ENCODE data around the gene ADCY9.

Gene ADCY9

DNA sequence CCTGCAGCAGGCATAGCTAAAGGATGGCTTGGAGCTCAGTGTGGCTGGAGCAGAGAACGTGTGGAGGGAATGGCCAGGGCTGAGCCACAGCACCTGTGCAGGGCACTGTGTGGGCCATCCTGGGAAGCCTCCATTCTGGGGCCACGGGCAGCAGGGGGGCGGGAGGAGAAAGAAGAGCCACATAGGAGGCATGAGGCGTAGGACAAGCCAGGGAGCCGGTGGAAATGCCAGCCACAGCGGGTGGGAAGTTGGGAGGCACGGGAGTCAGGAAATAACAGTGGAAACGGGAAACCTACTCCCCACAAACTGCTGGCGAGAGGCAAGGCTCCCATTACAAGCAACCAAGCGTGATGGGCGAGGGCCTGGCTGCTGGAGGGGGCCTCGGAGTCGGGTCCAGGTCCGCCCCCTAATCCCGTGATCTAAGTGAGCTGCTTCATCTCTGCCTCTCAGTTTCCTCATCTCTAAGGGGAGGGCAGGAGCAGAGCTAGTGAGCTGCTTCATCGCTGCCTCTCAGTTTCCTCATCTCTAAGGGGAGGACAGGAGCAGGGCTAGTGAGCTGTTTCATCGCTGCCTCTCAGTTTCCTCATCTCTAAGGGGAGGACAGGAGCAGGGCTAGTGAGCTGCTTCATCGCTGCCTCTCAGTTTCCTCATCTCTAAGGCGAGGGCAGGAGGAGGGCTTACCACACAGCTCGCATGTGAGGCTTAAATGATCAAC is 104.9 kb downstream of the ADCY9 start:
- ChIA-PET CTCF (interaction anchor here (1.0 kb wide), 1 partner anchor 72 kb away, joined by 3 read pairs; no protein-coding TSS in a partner anchor), POLR2A (no interaction called here)
- no peak for DNase-seq (ENCODE audit: extremely low spot score)
- TF ChIP-seq, protein P1, sequence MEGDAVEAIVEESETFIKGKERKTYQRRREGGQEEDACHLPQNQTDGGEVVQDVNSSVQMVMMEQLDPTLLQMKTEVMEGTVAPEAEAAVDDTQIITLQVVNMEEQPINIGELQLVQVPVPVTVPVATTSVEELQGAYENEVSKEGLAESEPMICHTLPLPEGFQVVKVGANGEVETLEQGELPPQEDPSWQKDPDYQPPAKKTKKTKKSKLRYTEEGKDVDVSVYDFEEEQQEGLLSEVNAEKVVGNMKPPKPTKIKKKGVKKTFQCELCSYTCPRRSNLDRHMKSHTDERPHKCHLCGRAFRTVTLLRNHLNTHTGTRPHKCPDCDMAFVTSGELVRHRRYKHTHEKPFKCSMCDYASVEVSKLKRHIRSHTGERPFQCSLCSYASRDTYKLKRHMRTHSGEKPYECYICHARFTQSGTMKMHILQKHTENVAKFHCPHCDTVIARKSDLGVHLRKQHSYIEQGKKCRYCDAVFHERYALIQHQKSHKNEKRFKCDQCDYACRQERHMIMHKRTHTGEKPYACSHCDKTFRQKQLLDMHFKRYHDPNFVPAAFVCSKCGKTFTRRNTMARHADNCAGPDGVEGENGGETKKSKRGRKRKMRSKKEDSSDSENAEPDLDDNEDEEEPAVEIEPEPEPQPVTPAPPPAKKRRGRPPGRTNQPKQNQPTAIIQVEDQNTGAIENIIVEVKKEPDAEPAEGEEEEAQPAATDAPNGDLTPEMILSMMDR (IDR thresholded peaks at IDR 0.05; ENCODE audit: control extremely low read depth, extremely low read depth, low read depth, missing control alignments): no peak

DNA sequence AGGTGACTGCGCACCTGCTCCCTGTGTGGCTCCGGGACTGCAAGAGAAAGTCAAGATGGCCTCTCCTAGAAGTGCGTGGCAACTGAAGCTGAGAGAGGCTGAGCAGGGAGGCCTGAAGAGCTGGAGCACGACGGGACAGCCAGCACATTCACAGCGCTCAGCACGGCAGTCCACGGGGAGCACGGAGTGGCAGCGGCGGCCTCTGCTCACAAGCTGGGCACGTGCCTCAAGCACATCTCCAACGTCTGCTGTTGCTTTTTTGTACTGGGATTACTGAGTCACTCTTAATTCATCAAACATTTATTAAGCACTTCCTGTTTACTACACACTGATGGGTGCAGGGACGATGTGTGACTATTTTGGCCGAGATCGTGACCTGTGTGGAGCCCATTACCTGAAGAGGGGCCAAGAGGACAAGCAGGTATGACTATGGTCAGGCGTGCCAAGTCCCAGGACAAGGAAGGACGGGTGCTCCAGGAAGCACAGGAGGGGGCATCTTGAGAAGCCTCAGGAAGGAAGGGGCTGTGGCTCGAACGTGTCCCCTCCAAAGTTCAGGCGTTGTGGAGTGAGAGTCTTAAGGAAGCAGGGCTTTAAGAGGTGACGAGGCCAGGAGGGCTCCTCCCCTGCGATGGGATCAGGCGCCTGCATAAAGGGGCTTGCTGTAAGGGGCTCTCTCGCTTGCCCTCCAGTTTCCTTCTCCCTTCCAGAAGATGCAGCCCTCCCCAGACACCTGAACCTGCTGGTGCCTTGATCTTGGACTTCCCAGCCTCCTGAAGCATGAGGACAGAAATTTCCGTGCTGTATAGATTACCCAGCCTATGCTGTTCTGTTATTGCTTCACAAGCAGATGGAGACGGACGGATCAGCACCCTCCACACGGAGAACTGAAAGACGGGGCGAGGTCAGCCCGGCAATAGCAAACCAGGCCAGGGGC is 105.8 kb downstream of the ADCY9 start:
- ChIA-PET CTCF (no interaction called here), POLR2A (no interaction called here)
- TF ChIP-seq, protein P1 (IDR thresholded peaks at IDR 0.05; ENCODE audit: control extremely low read depth, extremely low read depth, low read depth, missing control alignments): no peak
- no peak for DNase-seq (ENCODE audit: extremely low spot score)

DNA sequence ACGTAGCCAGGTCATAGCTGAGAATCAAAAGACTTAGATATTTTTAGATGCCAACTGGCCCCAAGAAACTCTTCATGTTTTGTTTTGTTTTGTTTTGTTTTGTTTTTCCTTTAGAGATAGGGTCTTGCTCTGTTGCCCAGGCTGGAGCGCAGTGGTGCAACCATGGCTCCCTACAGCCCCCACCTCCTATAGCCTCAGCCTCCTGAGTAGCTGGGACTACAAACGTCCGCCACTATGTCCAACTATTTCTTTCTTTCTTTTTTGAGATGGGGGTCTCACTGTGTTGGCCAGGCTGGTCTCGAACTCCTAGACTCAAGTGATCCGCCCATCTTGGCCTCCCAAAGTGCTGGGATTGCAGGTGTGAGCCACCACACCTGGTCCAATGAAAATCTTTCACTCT is 107.1 kb downstream of the ADCY9 start:
- TF ChIP-seq, protein P1 (IDR thresholded peaks at IDR 0.05; ENCODE audit: control extremely low read depth, extremely low read depth, low read depth, missing control alignments): no peak
- DNase-seq (ENCODE audit: extremely low spot score): no peak
- CTCF ChIA-PET: interaction anchor here (1.3 to 1.4 kb wide), 2 partner anchors 10 to 245 kb away, joined by 3 read pairs; no protein-coding TSS in a partner anchor
- POLR2A ChIA-PET: no interaction called here

DNA sequence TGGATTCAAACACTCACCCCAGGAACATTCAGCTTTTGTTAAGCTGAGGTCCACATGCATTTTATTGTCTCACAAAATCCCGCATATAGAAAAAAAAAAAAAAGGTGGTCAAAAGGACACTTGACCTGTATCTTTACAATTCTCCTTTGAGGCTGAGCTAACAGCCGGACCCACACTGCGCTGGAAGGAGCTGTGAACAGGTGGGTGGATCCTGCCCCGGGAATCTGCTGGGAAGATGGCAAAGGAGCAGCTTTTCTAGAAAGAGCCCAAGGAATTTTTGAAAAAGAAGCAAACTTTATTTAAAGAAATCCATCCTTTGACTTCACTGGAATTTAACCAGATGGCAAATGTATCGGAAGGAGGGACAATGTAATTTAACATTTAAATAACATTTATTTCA is 108.1 kb downstream of the ADCY9 start:
- CTCF ChIA-PET: interaction anchor here (1.4 to 1.5 kb wide), 2 partner anchors 9 to 19 kb away, joined by 3 read pairs; no protein-coding TSS in a partner anchor
- POLR2A ChIA-PET: no interaction called here
- DNase-seq (ENCODE audit: extremely low spot score): no peak
- TF ChIP-seq, protein P1 (IDR thresholded peaks at IDR 0.05; ENCODE audit: control extremely low read depth, extremely low read depth, low read depth, missing control alignments): no peak

DNA sequence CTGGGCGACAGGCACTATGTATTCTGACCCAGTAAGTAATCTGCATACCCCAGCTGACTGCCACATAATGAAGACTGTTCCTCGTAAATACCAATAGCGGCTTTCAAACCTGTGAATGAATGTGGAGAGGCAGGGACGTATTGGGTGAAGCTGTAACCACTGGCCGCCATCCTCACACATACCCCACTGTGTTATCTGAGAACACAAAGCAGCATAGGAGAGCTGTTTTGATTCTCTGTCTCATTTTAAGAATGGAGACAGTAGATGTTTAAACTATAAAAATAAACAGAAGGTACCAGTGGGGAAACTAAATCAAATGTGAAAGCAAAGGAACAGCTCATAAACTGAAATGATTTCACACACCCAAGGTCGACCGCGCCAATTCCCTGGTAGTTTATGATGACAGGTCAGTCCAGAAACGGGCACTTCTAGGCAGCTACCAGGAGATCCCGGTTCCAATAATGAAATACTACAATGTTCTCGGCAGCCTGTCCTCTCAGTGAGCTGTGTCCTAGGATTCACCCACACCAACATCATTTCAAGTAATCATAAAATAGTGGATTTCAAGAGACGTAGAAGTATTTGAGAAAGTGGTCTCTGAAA is 109.7 kb downstream of the ADCY9 start:
- TF ChIP-seq, protein P1 (IDR thresholded peaks at IDR 0.05; ENCODE audit: control extremely low read depth, extremely low read depth, low read depth, missing control alignments): no peak
- CTCF ChIA-PET: interaction anchor here (0.7 to 1.4 kb wide), 2 partner anchors 23 to 247 kb away, joined by 3 to 4 read pairs; no protein-coding TSS in a partner anchor
- POLR2A ChIA-PET: interaction anchor here (0.6 kb wide), 1 partner anchor 246 kb away, joined by 6 read pairs; no protein-coding TSS in a partner anchor
- DNase-seq (ENCODE audit: extremely low spot score): no peak

DNA sequence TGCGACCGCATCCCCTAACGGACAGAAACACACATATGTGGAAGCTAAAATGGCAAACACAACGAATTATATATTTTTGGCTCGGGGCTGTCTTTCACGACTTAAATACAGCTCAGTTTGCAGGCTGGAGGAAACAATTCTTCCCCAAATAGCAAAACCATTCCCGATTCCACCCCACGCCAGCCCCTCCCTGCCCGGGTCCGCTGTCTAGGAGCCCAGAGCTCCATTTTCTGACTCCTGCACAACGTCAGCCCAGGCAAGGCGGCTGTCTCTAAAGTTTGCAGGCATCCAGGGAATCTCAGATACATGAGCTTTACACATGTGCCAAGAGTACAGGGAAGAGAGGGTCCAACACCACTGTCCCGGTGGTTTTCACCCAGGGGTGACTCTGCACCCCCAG is 110.5 kb downstream of the ADCY9 start:
- POLR2A ChIA-PET: no interaction called here
- no peak for DNase-seq (ENCODE audit: extremely low spot score)
- CTCF ChIA-PET: interaction anchor here (1.4 kb wide), 1 partner anchor 23 kb away, joined by 4 read pairs; no protein-coding TSS in a partner anchor
- TF ChIP-seq, protein P1 (IDR thresholded peaks at IDR 0.05; ENCODE audit: control extremely low read depth, extremely low read depth, low read depth, missing control alignments): no peak

Measured in GM10248 (cell line).